ENCODE data around the gene CNOT1.

DNA sequence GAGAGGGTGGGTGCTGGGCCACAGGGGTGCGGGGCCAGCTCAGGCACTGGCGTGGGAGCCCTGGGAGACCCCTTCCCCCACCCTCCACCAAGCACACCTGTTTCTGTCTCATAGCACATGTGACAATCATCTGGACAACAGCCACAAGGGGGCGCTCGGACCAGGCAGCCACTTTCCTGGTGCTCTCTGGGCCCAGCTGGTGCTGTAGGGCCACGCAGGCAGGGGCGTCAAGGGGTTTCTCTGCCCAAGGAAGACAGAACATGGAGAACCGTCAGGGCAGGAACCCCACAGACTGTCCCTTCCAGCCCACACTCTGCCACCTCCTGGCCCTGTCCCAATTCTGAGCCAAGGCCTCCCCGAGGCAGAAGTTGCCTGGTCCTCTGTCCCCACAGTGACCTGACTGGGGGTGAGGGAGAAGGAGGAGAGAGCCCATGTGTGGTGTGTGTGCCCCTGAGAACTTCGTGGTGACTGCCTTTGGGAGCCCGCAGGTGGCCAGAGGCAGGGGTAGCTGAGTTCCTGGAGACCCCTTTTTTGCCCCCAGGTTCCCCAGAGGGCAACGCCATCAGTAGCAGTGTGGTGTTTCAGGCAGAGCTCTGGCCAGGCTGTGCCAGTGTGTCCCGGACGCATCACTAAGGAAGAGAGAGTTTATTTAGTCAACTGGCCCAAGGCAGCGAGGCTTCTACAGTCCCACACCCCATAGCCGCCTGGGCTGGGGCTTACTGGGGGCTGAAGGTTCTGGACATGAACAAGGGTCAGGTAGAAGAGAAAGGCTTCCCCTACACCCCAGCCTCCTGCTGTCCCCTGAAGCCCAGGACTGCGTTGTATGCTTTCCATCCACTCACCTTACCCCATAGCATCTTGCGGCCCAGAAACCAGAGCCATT, 117.5 kb downstream of the CNOT1 start:
- TF ChIP-seq SPI1 (IDR thresholded peaks at IDR 0.05; ENCODE audit: low read depth, low read length) (no peak), POLR2AphosphoS5 (IDR thresholded peaks at IDR 0.05; ENCODE audit: low read depth, low read length) (no peak), PAX5 (IDR thresholded peaks at IDR 0.05; ENCODE audit: insufficient read depth, low read length, severe bottlenecking) (no peak)
